ENCODE data around the gene MTCH1.
A peak's percentile ranks its signal among the peaks of the same experiment; 100 is the strongest.

The MTCH1 gene

GRCh38 chr6:36985808-36986703 is at the start of gene MTCH1:
MTCH1 (minus strand) TSS chr6:36986196; CDS start chr6:36986173, 23 bp downstream.
- Mint-ChIP-seq H3K27me3 (no peaks in the 10 kb centered on the region), H3K36me3 (ENCODE audit: low read depth) (peaks cover 20% of the 10 kb centered on the region), H3K4me3 (no peak within 1 kb of the TSS), H3K27ac (peak within 1 kb of the TSS; percentile 97), H3K9me3 (no peaks in the 10 kb centered on the region), H3K4me1 (ENCODE audit: low read depth) (peaks cover 23% of the 10 kb centered on the region)
- peak; percentile 95 for DNase-seq

- DNase-seq, result peak; percentile 46
- Mint-ChIP-seq H3K27ac (peak overlapping the region; percentile 94), H3K36me3 (ENCODE audit: low read depth) (no peaks in the 10 kb centered on the region), H3K4me1 (ENCODE audit: low read depth) (peaks cover 52% of the 10 kb centered on the region), H3K4me3 (peak overlapping the region; percentile 28), H3K27me3 (no peaks in the 10 kb centered on the region), H3K9me3 (peaks cover 4% of the 10 kb centered on the region)
These were observed 48.1 kb upstream of the MTCH1 start for GRCh38 chr6:37033819-37034795.

GRCh38 chr6:37033255-37033654 is 47.3 kb upstream of the MTCH1 start:
- peaks cover 4% of the 10 kb centered on the region for H3K9me3 Mint-ChIP-seq
- peak overlapping the region; percentile 94 for H3K27ac Mint-ChIP-seq
- peaks cover 52% of the 10 kb centered on the region for H3K4me1 Mint-ChIP-seq (ENCODE audit: low read depth)
- peak; percentile 57 for DNase-seq
- no peaks in the 10 kb centered on the region for H3K36me3 Mint-ChIP-seq (ENCODE audit: low read depth)
- no peaks in the 10 kb centered on the region for H3K27me3 Mint-ChIP-seq
- H3K4me3 Mint-ChIP-seq, result peak overlapping the region; percentile 28

GRCh38 chr6:37032239-37032638 is 46.2 kb upstream of the MTCH1 start:
- no peak overlapping the region for H3K4me3 Mint-ChIP-seq
- no peaks in the 10 kb centered on the region for H3K27me3 Mint-ChIP-seq
- H3K9me3 Mint-ChIP-seq, result peaks cover 4% of the 10 kb centered on the region
- H3K4me1 Mint-ChIP-seq (ENCODE audit: low read depth), result peaks cover 52% of the 10 kb centered on the region
- peak overlapping the region; percentile 19 for H3K27ac Mint-ChIP-seq
- DNase-seq, result no peak
- no peaks in the 10 kb centered on the region for H3K36me3 Mint-ChIP-seq (ENCODE audit: low read depth)

GRCh38 chr6:37030599-37030998 is 44.6 kb upstream of the MTCH1 start:
- no peaks in the 10 kb centered on the region for H3K36me3 Mint-ChIP-seq (ENCODE audit: low read depth)
- no peak overlapping the region for H3K27ac Mint-ChIP-seq
- H3K9me3 Mint-ChIP-seq, result peaks cover 4% of the 10 kb centered on the region
- no peaks in the 10 kb centered on the region for H3K27me3 Mint-ChIP-seq
- DNase-seq, result no peak
- peaks cover 62% of the 10 kb centered on the region for H3K4me1 Mint-ChIP-seq (ENCODE audit: low read depth)
- no peak overlapping the region for H3K4me3 Mint-ChIP-seq

GRCh38 chr6:37029249-37029971 is 43.4 kb upstream of the MTCH1 start:
- H3K27me3 Mint-ChIP-seq, result no peaks in the 10 kb centered on the region
- H3K36me3 Mint-ChIP-seq (ENCODE audit: low read depth), result no peaks in the 10 kb centered on the region
- DNase-seq, result peak; percentile 66
- H3K4me3 Mint-ChIP-seq, result no peak overlapping the region
- peaks cover 4% of the 10 kb centered on the region for H3K9me3 Mint-ChIP-seq
- peaks cover 67% of the 10 kb centered on the region for H3K4me1 Mint-ChIP-seq (ENCODE audit: low read depth)
- H3K27ac Mint-ChIP-seq, result peak overlapping the region; percentile 34

- peaks cover 4% of the 10 kb centered on the region for H3K9me3 Mint-ChIP-seq
- no peaks in the 10 kb centered on the region for H3K27me3 Mint-ChIP-seq
- H3K4me1 Mint-ChIP-seq (ENCODE audit: low read depth), result peaks cover 66% of the 10 kb centered on the region
- no peak overlapping the region for H3K4me3 Mint-ChIP-seq
- no peak overlapping the region for H3K27ac Mint-ChIP-seq
- no peaks in the 10 kb centered on the region for H3K36me3 Mint-ChIP-seq (ENCODE audit: low read depth)
- DNase-seq, result no peak
These were observed 41.9 kb upstream of the MTCH1 start for GRCh38 chr6:37027811-37028469.

GRCh38 chr6:37027036-37027720 is 41.2 kb upstream of the MTCH1 start:
- H3K27ac Mint-ChIP-seq, result peak overlapping the region; percentile 35

GRCh38 chr6:37025621-37026466 is 39.8 kb upstream of the MTCH1 start:
- no peak for DNase-seq
- peaks cover 73% of the 10 kb centered on the region for H3K4me1 Mint-ChIP-seq (ENCODE audit: low read depth)
- peaks cover 4% of the 10 kb centered on the region for H3K9me3 Mint-ChIP-seq
- H3K27me3 Mint-ChIP-seq, result no peaks in the 10 kb centered on the region
- H3K4me3 Mint-ChIP-seq, result no peak overlapping the region
- no peaks in the 10 kb centered on the region for H3K36me3 Mint-ChIP-seq (ENCODE audit: low read depth)
- H3K27ac Mint-ChIP-seq, result peak overlapping the region; percentile 65

More at GRCh38 chr6:37027036-37027720, 41.2 kb upstream of the MTCH1 start:
- H3K9me3 Mint-ChIP-seq, result peaks cover 4% of the 10 kb centered on the region
- no peak for DNase-seq
- H3K27me3 Mint-ChIP-seq, result no peaks in the 10 kb centered on the region
- no peak overlapping the region for H3K4me3 Mint-ChIP-seq
- H3K4me1 Mint-ChIP-seq (ENCODE audit: low read depth), result peaks cover 67% of the 10 kb centered on the region
- H3K36me3 Mint-ChIP-seq (ENCODE audit: low read depth), result no peaks in the 10 kb centered on the region

- Mint-ChIP-seq H3K27ac (peak overlapping the region; percentile 81), H3K4me1 (ENCODE audit: low read depth) (peaks cover 67% of the 10 kb centered on the region), H3K27me3 (no peaks in the 10 kb centered on the region), H3K9me3 (no peaks in the 10 kb centered on the region), H3K36me3 (ENCODE audit: low read depth) (no peaks in the 10 kb centered on the region), H3K4me3 (peak overlapping the region; percentile 2)
- peak; percentile 73 for DNase-seq
These were observed 38.8 kb upstream of the MTCH1 start for GRCh38 chr6:37024656-37025337.

GRCh38 chr6:37022135-37022863 is 36.3 kb upstream of the MTCH1 start:
- Mint-ChIP-seq H3K4me3 (no peak overlapping the region), H3K9me3 (no peaks in the 10 kb centered on the region), H3K27me3 (no peaks in the 10 kb centered on the region), H3K27ac (peak overlapping the region; percentile 18), H3K36me3 (ENCODE audit: low read depth) (no peaks in the 10 kb centered on the region), H3K4me1 (ENCODE audit: low read depth) (peaks cover 73% of the 10 kb centered on the region)
- no peak for DNase-seq
